Sigmoid colon (tissue), 7 donors: ENCODE data around the gene CEP162. TPM values are rescaled to one million over a fixed set of nuclear protein-coding genes. Genes with fewer than 3 reads are reported as not detected.
"Not testable (repeated sequence)": the region's sequence is repeated elsewhere in the genome, so short reads cannot be mapped to it uniquely, and the experiment has no call there.

Experiments used
- DNase-seq: peaks from one replicate; pipeline ENCODE4 v3.0.0-alpha.2; 2019
- H3K27ac ChIP-seq, 4 donors: fragments of 200-600 bp; sonication (generic); one replicate each; pipeline ENCODE4 v1.5.1; 2016 to 2019; ENCODE audit warnings: mild to moderate bottlenecking in 1 of 4
- H3K27me3 ChIP-seq, 3 donors: fragments of 200-600 bp; sonication (generic); one replicate each; pipeline ENCODE4 v1.5.1; 2019; ENCODE audit warnings: mild to moderate bottlenecking in 1 of 3
- H3K36me3 ChIP-seq, 4 donors: fragments of 200-600 bp; sonication (generic); one replicate each; pipeline ENCODE4 v1.5.1; 2016 to 2019
- H3K4me1 ChIP-seq, 4 donors: fragments of 200-600 bp; sonication (generic); one replicate each; pipeline ENCODE4 v1.5.1; 2017 to 2019
- H3K4me3 ChIP-seq, 4 donors: fragments of 200-600 bp; sonication (generic); one replicate each; pipeline ENCODE4 v1.5.1; 2017 to 2019; ENCODE audit warnings: mild to moderate bottlenecking in 2 of 4, moderate library complexity in 1 of 4
- H3K9me3 ChIP-seq, 4 donors: fragments of 200-600 bp in 3 of 4; sonication (generic) in 3 of 4; one replicate each; pipeline versions ENCODE4 v1.5.1 to v1.6.1; 2013 to 2019
- EP300 ChIP-seq, 4 donors: sonication (generic); formaldehyde crosslinking; IDR thresholded peaks; one replicate each; pipeline ENCODE4 v1.6.1; 2017; ENCODE audit warnings: antibody characterized with exemption in 4 of 4
- POLR2A ChIP-seq, 2 donors: fragments of 450-650 bp; IDR thresholded peaks; one replicate each; pipeline ENCODE4 v1.6.1; 2016; ENCODE audit warnings: antibody characterized with exemption in 2 of 2, mild to moderate bottlenecking in 2 of 2, moderate library complexity in 2 of 2
- POLR2AphosphoS5 ChIP-seq, 4 donors: sonication (generic); formaldehyde crosslinking; IDR thresholded peaks; one replicate each; pipeline ENCODE4 v1.6.1; 2017; ENCODE audit warnings: antibody characterized with exemption in 4 of 4
- WGBS, 2 donors: extraction: QIAGEN DNeasy Blood & Tissue Kit; methylation state at CpG; one replicate each; pipeline ENCODE4 v1.1.7; 2013; 5-methylcytosine and 5-hydroxymethylcytosine counted together
- intact Hi-C: fragments of 100-400 bp; cut with DNase I; formaldehyde crosslinking; loops from one replicate; pipeline ENCODE4 v1.15.1; 2023
- polyA plus RNA-seq, 3 donors: library from polyadenylated mRNA; stranded (reverse); fragments of 200-250 nt; gene quantifications; one replicate each; pipeline ENCODE4 v1.2.3, GENCODE V29; 2013
- total RNA-seq, 4 donors: library from RNA; depleted of rRNA; stranded (reverse); fragments of >200 nt; gene quantifications; one replicate each; pipeline ENCODE4 v1.1.0, GENCODE V29; 2016
- TF ChIP-seq, protein P1 (sequence below), 4 experiments: fragments of 450-650 bp in 3 of 4; fragments of 200-600 bp in 1 of 4; IDR thresholded peaks; one replicate each; pipeline ENCODE4 v1.5.1; 2016 to 2019; ENCODE audit warnings: antibody characterized with exemption in 4 of 4, mild to moderate bottlenecking in 3 of 4, moderate library complexity in 2 of 4
- donor health status: healthy with polysubstance abuse.
- donor health status: Bipolar disorder and iron deficiency.
- donor health status: healthy.

CEP162 gene
- total and polyA plus RNA-seq, 7 donors = 1.8 to 18.6 (median 12.4) TPM

DNA sequence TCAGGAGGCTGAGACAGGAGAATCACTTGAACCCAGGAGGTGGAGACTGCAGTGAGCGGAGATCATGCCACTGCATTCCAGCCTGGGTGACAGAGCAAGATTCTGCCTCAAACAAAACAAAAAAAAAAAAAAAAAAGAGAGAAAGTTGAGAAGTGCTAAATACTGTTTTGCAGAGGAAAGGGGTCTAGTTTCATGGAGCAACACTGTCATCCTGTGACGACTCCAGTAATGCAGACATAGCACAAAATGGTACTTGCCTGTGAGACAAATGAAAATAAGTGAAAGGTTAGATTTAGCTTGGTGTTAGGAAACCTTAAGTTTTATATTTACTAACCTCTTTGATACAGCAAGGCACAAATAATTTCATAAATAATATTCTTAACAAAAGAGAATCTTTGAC lies 29.7 kb downstream of the CEP162 start:
- H3K4me1 ChIP-seq = no peaks in the 10 kb centered on the region
- H3K9me3 ChIP-seq = no peaks in the 10 kb centered on the region
- DNase-seq = no peak
- TF ChIP-seq POLR2AphosphoS5 (IDR thresholded peaks at IDR 0.05) = no peak
- no peak for TF ChIP-seq POLR2A (IDR thresholded peaks at IDR 0.05)
- TF ChIP-seq, protein P1, sequence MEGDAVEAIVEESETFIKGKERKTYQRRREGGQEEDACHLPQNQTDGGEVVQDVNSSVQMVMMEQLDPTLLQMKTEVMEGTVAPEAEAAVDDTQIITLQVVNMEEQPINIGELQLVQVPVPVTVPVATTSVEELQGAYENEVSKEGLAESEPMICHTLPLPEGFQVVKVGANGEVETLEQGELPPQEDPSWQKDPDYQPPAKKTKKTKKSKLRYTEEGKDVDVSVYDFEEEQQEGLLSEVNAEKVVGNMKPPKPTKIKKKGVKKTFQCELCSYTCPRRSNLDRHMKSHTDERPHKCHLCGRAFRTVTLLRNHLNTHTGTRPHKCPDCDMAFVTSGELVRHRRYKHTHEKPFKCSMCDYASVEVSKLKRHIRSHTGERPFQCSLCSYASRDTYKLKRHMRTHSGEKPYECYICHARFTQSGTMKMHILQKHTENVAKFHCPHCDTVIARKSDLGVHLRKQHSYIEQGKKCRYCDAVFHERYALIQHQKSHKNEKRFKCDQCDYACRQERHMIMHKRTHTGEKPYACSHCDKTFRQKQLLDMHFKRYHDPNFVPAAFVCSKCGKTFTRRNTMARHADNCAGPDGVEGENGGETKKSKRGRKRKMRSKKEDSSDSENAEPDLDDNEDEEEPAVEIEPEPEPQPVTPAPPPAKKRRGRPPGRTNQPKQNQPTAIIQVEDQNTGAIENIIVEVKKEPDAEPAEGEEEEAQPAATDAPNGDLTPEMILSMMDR (IDR thresholded peaks at IDR 0.05) = no peak
- no peak for TF ChIP-seq EP300 (IDR thresholded peaks at IDR 0.05)
- intact Hi-C loops = no loop called here
- no peaks in the 10 kb centered on the region for H3K27me3 ChIP-seq
- WGBS, 2 donors = 85 to 92% methylated on average over 2 of the region's 2 CpGs
- H3K36me3 ChIP-seq = peaks cover 3 to 75% (median 23%) of the 10 kb centered on the region in 4 donors
- no peak overlapping the region for H3K27ac ChIP-seq
- no peak overlapping the region for H3K4me3 ChIP-seq

DNA sequence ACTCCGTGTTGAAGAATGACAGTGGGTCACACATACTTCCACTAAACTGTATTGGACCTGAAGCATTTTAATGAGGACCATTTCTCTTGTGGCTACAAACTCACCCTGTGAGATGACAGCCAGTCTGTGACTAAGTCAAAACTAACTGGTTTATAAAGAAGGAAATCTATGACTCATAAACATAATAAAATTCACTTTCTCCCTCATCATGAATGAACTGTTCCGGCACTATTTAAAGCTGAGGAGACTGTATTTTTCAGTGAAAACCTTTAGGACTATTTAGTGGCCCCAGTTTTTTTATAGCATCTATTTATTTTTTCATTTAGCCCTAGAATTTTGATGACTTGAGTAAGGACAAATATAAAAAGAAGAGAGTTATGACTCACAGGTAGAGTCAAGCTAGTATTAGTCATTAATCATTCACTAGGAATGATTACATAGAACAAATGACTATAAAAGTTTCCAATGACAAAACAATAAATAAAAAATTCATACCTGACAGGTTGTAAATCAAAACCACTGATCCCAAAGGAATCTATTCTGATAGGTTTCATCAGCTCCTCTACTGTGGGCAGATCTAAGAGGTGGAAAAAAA lies 34.2 kb downstream of the CEP162 start:
- Histone ChIP-seq H3K27ac (no peak overlapping the region), H3K9me3 (no peaks in the 10 kb centered on the region), H3K4me1 (no peaks in the 10 kb centered on the region), H3K36me3 (peaks cover 3 to 75% (median 31%) of the 10 kb centered on the region in 4 donors), H3K4me3 (no peak overlapping the region), H3K27me3 (no peaks in the 10 kb centered on the region)
- 94 to 96% methylated on average over 2 of the region's 2 CpGs for WGBS, 2 donors
- TF ChIP-seq, protein P1 (IDR thresholded peaks at IDR 0.05) = no peak
- TF ChIP-seq POLR2AphosphoS5 (IDR thresholded peaks at IDR 0.05) (no peak), POLR2A (IDR thresholded peaks at IDR 0.05) (no peak), EP300 (IDR thresholded peaks at IDR 0.05) (no peak)
- no peak for DNase-seq
- intact Hi-C loops = no loop called here

- Histone ChIP-seq H3K27ac (no peak overlapping the region), H3K9me3 (no peaks in the 10 kb centered on the region), H3K27me3 (no peaks in the 10 kb centered on the region), H3K4me3 (no peak overlapping the region), H3K36me3 (peaks cover 3 to 62% (median 28%) of the 10 kb centered on the region in 4 donors), H3K4me1 (no peaks in the 10 kb centered on the region)
- intact Hi-C loops = no loop called here
- DNase-seq = no peak
- WGBS, 2 donors = 95% methylated on average over 2 of the region's 2 CpGs
- no peak for TF ChIP-seq EP300 (IDR thresholded peaks at IDR 0.05)
Observed at GRCh38 chr6:84191802-84192201, 35.6 kb downstream of the CEP162 start.

DNA sequence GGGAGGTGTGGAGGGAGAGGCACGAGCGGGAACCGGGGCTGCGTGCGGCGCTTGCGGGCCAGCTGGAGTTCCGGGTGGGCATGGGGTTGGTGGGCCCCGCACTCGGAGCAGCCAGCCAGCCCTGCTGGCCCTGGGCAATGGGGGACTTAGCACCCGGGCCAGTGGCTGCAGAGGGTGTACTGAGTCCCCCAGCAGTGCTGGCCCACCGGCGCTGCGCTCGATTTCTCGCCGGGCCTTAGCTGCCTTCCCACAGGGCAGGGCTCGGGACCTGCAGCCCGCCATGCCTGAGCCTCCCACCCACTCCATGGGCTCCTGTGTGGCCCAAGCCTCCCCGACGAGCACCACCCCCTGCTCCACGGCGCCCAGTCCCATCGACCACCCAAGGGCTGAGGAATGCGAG lies 38.1 kb downstream of the CEP162 start:
- H3K27me3 ChIP-seq, H3K4me1 ChIP-seq, DNase-seq, intact Hi-C loops, H3K27ac ChIP-seq, H3K4me3 ChIP-seq, H3K9me3 ChIP-seq: not testable (repeated sequence)
- WGBS, 2 donors = 97 to 99% methylated on average over 24 to 25 of the region's 25 CpGs
- H3K36me3 ChIP-seq = peaks cover 0 to 61% (median 28%) of the 10 kb centered on the region in 4 donors

- DNase-seq = no peak
- no peak overlapping the region for H3K4me3 ChIP-seq
Observed at GRCh38 chr6:84183430-84183829, 44.0 kb downstream of the CEP162 start.

More at GRCh38 chr6:84183430-84183829, 44.0 kb downstream of the CEP162 start:
- no peaks in the 10 kb centered on the region for H3K27me3 ChIP-seq
- no peak overlapping the region for H3K27ac ChIP-seq
- WGBS, 2 donors = 94 to 98% methylated on average over 1 of the region's 1 CpG
- peaks cover 0 to 2% (median 0%) of the 10 kb centered on the region in 4 donors for H3K9me3 ChIP-seq
- H3K36me3 ChIP-seq = peaks cover 0 to 33% (median 9%) of the 10 kb centered on the region in 4 donors
- TF ChIP-seq, protein P1 (IDR thresholded peaks at IDR 0.05) = no peak
- TF ChIP-seq POLR2A (IDR thresholded peaks at IDR 0.05) (no peak), EP300 (IDR thresholded peaks at IDR 0.05) (no peak), POLR2AphosphoS5 (IDR thresholded peaks at IDR 0.05) (no peak)
- no peaks in the 10 kb centered on the region for H3K4me1 ChIP-seq
- intact Hi-C loops = no loop called here
